Neuron (in vitro differentiated cells): ENCODE results near the gene UBE2I.
"Not testable (repeated sequence)": the region's sequence is repeated elsewhere in the genome, so short reads cannot be mapped to it uniquely, and the experiment has no call there.

Source experiments
- H2AFZ ChIP-seq: one replicate; pipeline ENCODE4 v1.6.1; 2013; ENCODE audit warnings: low read depth, mild to moderate bottlenecking, inconsistent platforms, low read length, moderate library complexity
- H3K27me3 ChIP-seq: one replicate; pipeline ENCODE4 v1.6.1; 2013; ENCODE audit warnings: low read length; ENCODE audit not compliant: insufficient read depth
- H3K36me3 ChIP-seq: one replicate; pipeline ENCODE4 v1.6.1; 2013; ENCODE audit warnings: low read length; ENCODE audit not compliant: insufficient read depth
- H3K4me1 ChIP-seq: one replicate; pipeline ENCODE4 v1.6.1; 2013; ENCODE audit warnings: low read length; ENCODE audit not compliant: insufficient read depth
- H3K4me3 ChIP-seq: 2 replicates; pipeline ENCODE4 v1.5.1; 2013; ENCODE audit warnings: mild to moderate bottlenecking, low read length, moderate library complexity
- H3K9me3 ChIP-seq: one replicate; pipeline ENCODE4 v1.6.1; 2013; ENCODE audit warnings: low read length

The UBE2I gene

GRCh38 chr16:1271724-1272413, 37.6 kb upstream of the UBE2I start:
- not testable (repeated sequence) for H2AFZ ChIP-seq, H3K4me1 ChIP-seq, H3K27me3 ChIP-seq, H3K9me3 ChIP-seq, H3K4me3 ChIP-seq, H3K36me3 ChIP-seq

DNA sequence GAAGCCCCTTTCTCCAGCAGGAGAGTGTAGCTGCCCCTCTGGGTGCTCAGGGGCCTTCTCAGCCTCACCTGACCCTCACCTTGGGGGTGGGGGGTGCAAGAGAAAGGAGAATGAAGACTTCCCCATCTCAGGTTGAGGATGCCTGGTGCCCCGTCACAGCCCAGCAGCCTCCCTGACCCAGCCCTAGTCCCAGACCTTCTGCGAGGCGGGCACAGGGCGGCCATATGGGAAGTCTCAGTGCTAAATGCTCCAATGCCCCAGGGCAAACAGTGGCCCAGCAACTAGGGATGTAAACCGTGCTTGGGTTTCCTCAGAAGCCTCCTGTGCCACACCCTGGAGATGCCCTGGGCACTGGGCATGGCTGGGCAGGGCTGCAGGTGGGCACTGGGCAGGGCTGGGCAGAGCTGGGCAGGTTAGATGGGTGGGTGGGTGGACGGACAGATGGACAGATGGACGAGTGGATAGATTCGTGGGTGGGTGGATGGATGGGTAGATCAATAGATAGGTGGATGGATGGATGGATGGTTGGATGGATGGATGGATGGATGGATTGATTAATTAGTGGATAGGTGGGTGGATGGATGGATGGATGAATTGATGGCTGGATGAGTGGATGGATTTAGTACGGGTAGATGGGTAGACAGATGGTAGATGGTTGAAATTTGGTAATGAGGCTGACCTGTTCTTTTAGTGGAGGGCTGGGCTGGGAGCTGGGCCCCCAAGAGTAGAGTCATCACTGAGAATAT, 36.8 kb upstream of the UBE2I start:
- Histone ChIP-seq H3K4me1 (no peaks in the 10 kb centered on the region), H3K27me3 (peaks cover 5% of the 10 kb centered on the region), H3K36me3 (no peaks in the 10 kb centered on the region)

GRCh38 chr16:1273816-1274215, 35.6 kb upstream of the UBE2I start:
- H3K9me3 ChIP-seq = no peaks in the 10 kb centered on the region
- H3K36me3 ChIP-seq = no peaks in the 10 kb centered on the region
- no peak overlapping the region for H2AFZ ChIP-seq
- peaks cover 10% of the 10 kb centered on the region for H3K4me1 ChIP-seq
- H3K4me3 ChIP-seq = no peak overlapping the region
- peaks cover 9% of the 10 kb centered on the region for H3K27me3 ChIP-seq

More for the DNA sequence above, 36.8 kb upstream of the UBE2I start:
- Histone ChIP-seq H2AFZ (no peak overlapping the region), H3K4me3 (no peak overlapping the region), H3K9me3 (no peaks in the 10 kb centered on the region)

- Histone ChIP-seq H2AFZ (no peak overlapping the region), H3K4me3 (no peak overlapping the region), H3K27me3 (peaks cover 9% of the 10 kb centered on the region), H3K4me1 (peaks cover 13% of the 10 kb centered on the region), H3K9me3 (no peaks in the 10 kb centered on the region), H3K36me3 (no peaks in the 10 kb centered on the region)
Measured at GRCh38 chr16:1274767-1275166, 34.7 kb upstream of the UBE2I start.

- Histone ChIP-seq H3K27me3 (peaks cover 10% of the 10 kb centered on the region), H3K9me3 (no peaks in the 10 kb centered on the region), H2AFZ (no peak overlapping the region), H3K4me3 (no peak overlapping the region), H3K4me1 (peaks cover 13% of the 10 kb centered on the region), H3K36me3 (no peaks in the 10 kb centered on the region)
Measured at GRCh38 chr16:1275791-1276579, 33.5 kb upstream of the UBE2I start.

- Histone ChIP-seq H3K27me3 (peaks cover 11% of the 10 kb centered on the region), H3K4me3 (no peak overlapping the region), H3K4me1 (peaks cover 13% of the 10 kb centered on the region), H3K36me3 (no peaks in the 10 kb centered on the region), H3K9me3 (no peaks in the 10 kb centered on the region), H2AFZ (no peak overlapping the region)
Measured at GRCh38 chr16:1276580-1276878, 32.9 kb upstream of the UBE2I start.

DNA sequence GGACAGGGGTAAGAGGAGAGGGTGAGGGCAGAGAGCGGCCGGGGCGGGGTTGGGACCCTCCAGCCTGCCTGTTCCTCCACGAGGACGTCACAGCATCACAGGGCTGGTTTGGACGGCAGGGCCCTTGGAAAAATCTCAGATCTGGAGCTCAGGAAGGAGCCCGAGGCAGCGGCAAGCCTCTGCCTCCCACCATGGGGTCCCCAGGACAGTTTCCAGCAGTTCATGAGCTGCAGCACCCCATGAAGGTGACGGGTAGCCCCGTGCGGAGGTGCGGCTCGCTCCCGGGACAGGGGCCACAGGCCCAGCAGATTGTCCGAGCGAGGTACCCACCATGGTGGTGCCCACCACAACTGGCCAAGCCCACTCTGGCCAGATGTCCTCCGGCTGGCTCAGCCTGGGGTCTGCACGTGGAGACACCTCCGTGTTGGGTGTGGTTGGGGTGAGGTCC, 32.3 kb upstream of the UBE2I start:
- no peaks in the 10 kb centered on the region for H3K9me3 ChIP-seq
- H3K4me1 ChIP-seq = peaks cover 13% of the 10 kb centered on the region
- peaks cover 14% of the 10 kb centered on the region for H3K27me3 ChIP-seq
- H3K4me3 ChIP-seq = no peak overlapping the region
- no peaks in the 10 kb centered on the region for H3K36me3 ChIP-seq
- H2AFZ ChIP-seq = no peak overlapping the region

DNA sequence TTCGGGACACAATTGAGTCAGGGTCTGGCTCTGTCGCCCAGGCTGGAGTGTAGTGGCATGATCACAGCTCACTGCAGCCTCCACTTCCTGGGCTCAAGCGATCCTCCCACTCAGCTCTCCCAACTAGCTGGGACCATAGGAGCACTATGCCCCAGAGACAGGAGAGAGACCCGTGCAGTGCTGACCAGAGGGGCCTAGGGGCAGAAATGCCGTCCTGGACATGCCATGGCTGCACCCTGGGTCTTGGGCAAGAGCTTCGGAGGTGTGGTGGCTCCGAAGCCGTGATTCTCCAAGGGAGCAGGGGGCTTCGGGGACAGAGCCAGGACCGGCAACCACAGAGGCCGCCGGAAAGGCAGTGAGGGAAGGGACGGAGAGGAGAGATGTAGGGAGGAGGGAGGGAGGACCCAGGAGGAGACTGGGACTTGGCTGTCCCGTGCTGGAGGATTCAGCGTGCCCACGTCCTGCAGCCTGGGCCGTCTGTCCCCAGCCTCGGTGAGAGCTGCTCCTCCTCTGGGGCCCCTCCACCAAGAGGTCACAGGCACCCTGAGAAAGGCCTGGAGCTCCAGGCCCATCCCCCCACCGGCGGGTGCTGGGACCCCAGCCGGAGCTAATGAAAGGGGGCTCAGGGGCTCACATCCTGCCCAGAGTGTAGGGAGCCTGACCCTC, 31.7 kb upstream of the UBE2I start:
- Histone ChIP-seq H2AFZ (no peak overlapping the region), H3K36me3 (no peaks in the 10 kb centered on the region), H3K4me1 (peaks cover 13% of the 10 kb centered on the region), H3K9me3 (no peaks in the 10 kb centered on the region), H3K27me3 (peaks cover 18% of the 10 kb centered on the region), H3K4me3 (no peak overlapping the region)

- Histone ChIP-seq H3K27me3 (peaks cover 19% of the 10 kb centered on the region), H3K9me3 (no peaks in the 10 kb centered on the region), H3K4me3 (no peak overlapping the region), H2AFZ (no peak overlapping the region), H3K36me3 (no peaks in the 10 kb centered on the region), H3K4me1 (peaks cover 13% of the 10 kb centered on the region)
Measured at GRCh38 chr16:1278477-1278876, 31.0 kb upstream of the UBE2I start.

- no peak overlapping the region for H3K4me3 ChIP-seq
- H3K36me3 ChIP-seq = no peaks in the 10 kb centered on the region
- no peak overlapping the region for H2AFZ ChIP-seq
- peaks cover 27% of the 10 kb centered on the region for H3K27me3 ChIP-seq
- H3K9me3 ChIP-seq = no peaks in the 10 kb centered on the region
- H3K4me1 ChIP-seq = peaks cover 13% of the 10 kb centered on the region
Measured at GRCh38 chr16:1279081-1279944, 30.1 kb upstream of the UBE2I start.

- Histone ChIP-seq H3K9me3 (no peaks in the 10 kb centered on the region), H3K36me3 (no peaks in the 10 kb centered on the region), H3K4me1 (peaks cover 13% of the 10 kb centered on the region), H2AFZ (no peak overlapping the region), H3K4me3 (no peak overlapping the region), H3K27me3 (peaks cover 27% of the 10 kb centered on the region)
Measured at GRCh38 chr16:1279945-1280589, 29.4 kb upstream of the UBE2I start.

- H3K4me3 ChIP-seq = no peak overlapping the region
- peaks cover 13% of the 10 kb centered on the region for H3K4me1 ChIP-seq
- H3K9me3 ChIP-seq = no peaks in the 10 kb centered on the region
- no peak overlapping the region for H2AFZ ChIP-seq
- H3K27me3 ChIP-seq = peaks cover 34% of the 10 kb centered on the region
- H3K36me3 ChIP-seq = no peaks in the 10 kb centered on the region
Measured at GRCh38 chr16:1280783-1281182, 28.7 kb upstream of the UBE2I start.
